CD4-positive, alpha-beta T cell treated with Interleukin-17A for 4 hours (primary cell): ENCODE measurements around the gene ABHD1.
A peak's percentile ranks its signal among the peaks of the same experiment; 100 is the strongest.
"Not testable (repeated sequence)": the region's sequence is repeated elsewhere in the genome, so short reads cannot be mapped to it uniquely, and the experiment has no call there.

ENCODE experiments used
- DNase-seq: peaks from one replicate; pipeline ENCODE4 v3.0.0-alpha.2; 2020; ENCODE audit warnings: mixed read lengths

Gene ABHD1

DNA sequence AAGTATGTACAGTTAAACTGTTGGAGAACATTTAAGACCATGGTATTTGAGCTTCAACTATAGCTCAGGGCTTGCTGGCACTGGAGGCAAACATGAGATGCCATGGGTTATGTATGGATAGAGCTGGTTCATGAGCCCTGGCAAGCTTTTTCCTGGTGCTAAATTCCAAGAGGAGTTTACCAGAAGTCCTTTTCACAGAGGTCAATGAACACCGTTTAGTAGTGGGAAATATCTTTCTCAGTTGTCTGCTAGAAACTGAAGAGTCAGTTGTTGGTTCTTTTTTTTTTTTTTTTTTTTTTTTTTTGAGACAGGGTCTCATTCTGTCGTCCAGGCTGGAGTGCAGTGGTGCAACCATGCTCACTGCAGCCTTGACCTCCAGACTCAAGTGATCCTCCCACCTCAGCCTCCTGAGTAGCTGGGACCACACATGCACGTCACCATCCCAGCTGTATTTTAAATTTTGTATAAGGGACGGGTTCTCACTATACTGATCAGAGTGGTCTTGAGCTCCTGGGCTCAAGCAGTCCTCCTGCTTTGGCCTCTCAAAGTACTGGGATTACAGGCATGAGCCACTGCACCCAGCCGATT is 35.7 kb upstream of the ABHD1 start:
- DNase-seq: no peak

DNA sequence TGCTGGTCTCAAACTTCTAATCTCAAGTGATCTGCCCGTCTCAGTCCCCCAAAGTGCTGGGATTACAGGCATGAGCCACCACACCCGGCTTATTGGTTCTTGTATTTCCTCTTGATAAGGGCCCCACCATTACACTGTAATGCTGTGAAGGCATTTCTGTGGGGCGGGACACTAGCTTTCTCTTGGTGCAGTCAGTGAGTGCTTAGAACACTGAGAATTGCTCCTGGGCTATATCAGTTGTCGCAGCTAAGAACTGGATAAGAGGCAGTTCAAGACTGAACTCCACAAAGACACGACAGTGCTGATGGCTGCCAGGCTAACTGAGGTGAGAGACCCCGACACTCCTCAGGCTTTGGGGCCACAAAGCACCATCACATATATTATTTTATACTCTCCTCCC is 35.0 kb upstream of the ABHD1 start:
- no peak for DNase-seq

DNA sequence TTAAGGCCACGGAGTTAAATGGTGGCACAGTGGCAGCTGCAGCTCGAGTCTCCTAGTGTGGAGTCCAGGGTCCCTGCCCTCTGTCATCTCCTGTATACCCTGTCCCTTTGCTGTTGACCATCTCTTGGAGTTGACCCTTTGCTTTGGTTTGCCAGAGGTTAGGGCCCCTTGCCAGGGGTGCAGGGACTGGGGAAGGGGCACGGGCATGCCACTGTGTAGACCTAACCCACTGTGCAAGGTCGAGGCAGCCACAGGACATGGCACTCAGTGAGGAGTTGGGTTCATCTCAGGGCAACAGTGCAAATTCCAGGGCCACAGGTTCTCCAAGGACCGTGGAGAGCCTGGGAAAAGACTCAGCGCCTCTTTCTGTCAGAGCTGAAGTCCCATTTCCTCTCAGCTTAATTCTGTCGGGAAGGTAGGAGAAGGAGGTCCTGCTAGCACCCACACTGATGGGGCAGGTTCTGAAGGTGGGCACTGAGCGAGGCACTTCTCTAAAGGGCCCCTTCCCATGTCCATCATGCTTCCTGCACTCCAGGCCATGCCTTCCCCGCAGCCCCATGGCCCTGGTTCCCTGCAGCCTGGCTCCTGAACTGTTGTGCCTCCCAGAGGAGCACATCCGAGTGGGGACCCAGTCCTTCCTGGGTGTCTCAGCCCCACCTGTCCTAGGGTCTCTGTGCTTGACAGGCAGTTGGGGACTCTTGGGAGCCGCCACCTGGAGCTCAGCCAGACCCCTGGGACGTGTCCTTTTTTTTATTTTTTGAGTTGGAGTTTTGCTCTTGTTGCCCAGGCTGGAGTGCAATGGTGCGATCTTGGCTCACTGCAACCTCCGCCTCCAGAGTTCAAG is 34.3 kb upstream of the ABHD1 start:
- no peak for DNase-seq

DNA sequence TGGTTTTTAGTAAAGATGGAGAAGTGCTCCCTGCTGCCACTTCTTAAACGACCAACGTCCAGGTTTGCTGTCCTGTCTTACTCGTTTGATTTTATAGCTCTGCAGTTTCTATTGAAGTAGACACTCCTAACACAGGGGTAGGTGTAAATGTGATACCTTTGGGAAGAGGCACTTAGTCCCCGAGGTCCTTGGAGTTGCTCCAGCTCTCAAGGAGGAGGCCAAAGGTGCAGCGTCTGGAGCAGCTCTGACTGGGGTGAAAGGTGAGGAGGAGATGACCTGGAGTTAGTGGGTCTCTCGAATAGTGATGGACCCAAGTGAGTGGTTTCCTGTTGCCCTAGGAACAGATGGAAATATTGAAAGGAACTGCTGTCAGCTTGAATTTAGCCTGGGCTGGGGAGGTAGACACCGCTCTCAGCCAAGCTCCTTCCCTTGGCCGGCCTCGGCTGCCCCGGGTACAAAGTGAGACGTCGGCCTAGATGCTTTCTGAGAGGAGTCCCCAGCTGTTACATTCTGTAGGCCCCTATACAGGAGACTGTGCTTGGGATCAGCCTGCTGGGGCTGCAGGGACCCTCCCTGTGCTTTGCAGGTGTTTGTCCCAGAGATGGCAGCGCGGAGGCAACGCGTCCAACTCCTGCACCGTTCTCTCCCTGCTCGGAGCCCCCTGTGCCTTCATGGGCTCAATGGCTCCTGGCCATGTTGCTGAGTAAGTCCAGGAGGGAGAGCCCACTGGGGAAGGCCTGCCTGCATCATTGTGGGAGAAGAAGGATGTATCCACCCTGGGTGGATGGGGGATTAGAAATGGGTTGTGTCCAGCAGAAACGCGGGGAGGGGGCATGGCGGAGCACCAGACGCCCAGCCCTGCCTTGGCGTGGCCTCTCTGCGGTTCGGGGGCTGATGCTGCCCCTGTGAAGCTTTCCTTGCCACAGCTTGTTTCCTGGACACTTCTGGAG is 31.6 kb upstream of the ABHD1 start:
- DNase-seq: no peak

DNA sequence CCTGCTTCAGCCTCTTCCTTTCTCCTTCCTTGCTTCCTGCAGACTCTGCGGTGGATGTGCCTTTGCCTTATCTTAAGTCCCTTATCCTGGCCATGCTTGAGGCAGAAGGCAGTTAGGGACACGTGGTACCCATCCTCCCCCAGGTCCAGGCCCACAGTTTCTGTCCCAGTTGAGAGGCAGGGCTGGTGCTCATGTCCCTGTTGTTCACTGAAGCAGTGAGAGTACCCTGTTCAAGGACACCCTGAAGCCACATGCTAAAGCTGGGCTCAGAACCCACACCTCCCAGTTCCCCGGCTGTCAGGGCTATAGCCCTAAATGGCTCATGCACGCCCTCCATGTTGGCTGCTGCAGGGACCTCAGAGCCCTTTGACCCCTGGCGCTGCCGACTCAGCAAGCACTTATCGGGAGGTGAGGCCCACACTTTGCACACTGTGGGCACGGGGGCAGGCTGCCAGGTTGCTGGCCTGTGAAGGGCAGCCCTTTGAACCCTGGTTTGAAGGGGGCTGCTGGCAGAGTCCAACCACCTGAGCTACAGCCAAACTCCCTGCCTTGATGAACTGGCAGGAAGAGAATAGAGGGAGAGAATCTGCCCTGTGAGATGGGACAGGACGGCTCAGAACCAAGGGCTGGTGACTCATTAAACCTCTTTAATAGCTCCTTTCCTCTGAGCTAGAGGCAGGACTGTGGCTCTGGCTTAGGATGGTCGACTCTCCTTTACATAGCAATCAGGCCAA is 30.8 kb upstream of the ABHD1 start:
- DNase-seq: no peak

DNA sequence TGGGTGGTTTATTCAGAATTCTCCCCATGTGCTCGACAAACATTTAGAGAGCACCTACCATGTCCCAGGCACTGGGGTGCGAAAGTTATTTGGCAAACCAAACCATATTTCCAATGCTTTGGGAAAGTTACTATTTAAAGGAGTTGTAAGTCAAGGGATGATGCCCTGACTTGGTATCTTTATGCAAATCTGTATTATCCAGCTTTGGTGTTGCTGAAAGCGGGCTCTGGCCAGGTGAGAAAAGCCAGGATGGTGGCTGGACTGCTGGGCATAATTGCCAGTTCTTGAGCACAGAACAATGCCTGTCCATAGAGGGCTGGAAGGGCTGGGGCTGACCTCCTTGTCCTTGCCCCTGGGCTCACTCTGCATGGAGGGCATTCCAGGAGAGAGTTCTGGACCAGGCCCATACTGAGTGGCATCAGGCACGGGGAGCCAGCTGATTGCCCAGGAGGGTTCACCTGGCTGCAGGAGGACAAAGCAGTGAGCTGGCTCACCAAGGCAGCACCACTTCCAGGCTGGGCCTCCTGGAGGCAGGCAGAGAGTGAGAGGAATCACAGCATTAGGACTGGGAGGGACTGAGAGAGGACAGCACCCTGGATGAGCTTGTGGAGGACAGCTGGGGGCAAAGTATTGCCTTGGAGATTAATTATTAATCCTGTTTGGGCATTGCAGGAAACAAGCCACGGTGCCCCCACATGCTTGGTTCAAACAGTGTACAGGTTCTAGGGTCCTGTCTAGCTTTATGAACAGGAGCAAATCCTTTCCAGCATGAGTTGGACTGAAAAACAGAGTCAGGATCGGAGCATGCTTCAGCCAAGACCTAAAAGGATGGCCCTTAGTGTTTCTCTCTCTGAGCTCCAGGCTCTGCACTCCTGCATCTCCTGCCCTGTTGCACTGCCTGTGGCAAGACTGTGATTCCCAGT is 29.9 kb upstream of the ABHD1 start:
- no peak for DNase-seq

DNA sequence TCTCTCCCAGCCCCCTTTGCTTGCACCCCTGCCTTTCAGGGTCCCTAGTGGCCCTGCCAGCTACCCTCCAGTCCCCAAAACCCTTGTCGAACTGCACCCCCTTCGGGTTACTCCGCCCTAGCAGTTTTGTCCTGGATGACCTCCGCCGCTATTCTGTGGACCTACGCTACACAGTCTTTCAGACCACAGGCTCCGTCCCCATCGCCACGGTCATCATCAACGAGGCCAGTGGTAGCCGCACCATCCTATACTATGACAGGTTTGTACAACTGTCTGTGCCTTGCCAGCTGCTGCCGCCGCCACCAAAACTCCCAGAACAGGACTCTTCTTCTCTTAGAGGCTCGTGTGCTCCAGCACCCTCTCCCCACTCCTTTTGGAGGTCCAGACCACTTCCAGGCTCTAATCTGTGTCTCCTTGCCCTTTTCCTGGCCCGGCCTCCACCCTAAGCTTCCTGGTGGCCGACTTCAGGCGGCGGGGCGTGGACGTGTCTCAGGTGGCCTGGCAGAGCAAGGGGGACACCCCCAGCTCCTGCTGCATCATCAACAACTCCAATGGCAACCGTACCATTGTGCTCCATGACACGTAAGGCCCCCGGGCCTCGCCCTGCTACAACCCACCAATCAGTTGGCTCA is 29.1 kb upstream of the ABHD1 start:
- DNase-seq: no peak

DNA sequence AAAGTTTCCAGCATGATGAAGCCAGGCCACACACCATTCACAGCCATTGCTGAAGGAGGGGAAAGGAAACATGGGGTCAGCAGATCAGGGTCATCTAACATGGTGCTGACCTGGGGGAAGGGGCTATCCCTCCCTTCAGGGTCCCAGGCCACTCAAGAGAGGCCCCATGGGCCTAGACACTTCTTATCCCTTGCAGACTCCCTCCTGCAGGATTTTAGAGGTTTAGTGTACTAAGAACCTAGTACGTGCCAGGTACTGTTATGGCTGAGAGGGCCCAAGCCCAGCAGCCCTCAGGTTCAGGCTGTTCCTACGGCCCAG is 28.2 kb upstream of the ABHD1 start:
- no peak for DNase-seq

DNA sequence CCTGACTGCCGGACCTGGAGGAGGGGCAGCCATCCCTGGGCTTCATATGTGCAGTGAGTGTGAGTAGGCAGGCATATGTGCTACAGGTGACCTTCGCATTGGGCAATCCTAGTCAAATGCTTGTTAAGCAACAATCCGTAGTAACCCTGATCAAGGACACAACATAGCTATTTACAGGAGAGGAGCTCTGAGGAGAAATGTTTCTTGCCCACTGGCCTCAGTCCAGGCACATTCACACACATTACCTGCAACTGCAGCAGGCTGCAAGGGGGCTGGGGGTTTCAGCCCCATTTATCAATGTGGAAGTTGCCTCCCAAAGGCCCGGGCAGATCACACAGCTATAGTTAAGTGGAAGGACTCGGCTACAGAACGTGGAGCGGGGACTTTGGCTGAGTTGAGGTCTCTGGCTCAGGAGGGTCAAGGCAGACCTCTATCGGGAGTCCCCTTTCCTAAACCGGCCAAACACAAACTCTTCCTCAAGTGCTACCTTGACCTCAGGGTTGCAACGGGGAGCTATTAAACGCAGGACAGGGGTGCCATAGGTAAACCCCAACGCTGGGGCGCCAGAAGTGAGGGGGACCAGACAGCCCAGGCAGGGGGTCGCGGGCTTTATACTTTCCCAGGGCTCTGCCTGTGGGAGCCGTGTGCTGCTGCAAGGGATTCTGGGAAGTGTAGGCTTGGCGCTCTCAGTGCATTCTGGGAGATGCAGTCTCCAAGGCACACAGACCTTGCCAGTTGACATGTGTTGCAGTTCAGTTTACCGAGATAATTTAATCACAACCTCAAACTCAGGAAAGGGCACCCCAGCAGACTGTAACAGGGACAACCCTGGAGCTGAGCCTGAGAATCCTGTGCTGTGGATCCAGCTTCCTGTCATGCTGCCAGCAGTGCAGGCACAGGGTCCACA is 27.6 kb upstream of the ABHD1 start:
- DNase-seq: peak; percentile 61

DNA sequence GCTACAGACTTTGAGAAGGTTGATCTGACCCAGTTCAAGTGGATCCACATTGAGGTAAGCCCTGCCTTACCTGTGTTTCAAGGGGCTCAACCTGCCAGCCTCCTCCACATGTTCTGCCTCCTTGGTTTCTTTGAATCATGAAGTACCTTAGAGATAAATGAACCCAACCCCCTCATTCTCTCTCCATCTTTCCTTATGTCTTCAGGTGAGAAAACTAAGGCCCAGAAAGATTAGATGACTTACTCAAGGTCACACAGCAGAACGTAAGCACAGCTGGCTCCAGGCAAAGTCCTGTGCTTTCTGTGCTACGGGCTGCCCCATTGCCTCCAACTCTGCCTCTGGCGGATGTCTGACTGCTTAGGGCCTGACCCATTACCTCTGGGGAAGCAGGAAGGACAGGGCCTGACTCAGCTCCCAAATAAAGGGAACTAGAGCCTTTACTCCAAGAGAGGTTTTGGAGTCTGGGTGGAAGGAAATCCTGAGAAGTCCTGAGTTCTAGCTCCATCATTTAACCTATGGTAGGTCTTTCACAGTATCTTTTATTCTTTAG is 26.8 kb upstream of the ABHD1 start:
- no peak for DNase-seq

DNA sequence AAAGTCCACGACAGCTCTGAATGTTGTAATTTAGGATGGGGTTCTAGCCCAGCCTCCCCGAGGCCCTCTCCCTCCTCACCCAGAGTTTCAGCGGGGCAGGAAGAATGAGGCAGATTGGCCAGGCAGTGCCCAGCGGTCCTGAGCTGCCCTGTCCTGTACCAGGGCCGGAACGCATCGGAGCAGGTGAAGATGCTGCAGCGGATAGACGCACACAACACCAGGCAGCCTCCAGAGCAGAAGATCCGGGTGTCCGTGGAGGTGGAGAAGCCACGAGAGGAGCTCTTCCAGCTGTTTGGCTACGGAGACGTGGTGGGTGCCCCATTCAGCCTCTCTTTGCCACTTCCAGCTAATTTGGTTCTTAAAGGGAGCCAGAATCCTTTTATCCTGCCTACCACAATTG is 26.3 kb upstream of the ABHD1 start:
- no peak for DNase-seq

DNA sequence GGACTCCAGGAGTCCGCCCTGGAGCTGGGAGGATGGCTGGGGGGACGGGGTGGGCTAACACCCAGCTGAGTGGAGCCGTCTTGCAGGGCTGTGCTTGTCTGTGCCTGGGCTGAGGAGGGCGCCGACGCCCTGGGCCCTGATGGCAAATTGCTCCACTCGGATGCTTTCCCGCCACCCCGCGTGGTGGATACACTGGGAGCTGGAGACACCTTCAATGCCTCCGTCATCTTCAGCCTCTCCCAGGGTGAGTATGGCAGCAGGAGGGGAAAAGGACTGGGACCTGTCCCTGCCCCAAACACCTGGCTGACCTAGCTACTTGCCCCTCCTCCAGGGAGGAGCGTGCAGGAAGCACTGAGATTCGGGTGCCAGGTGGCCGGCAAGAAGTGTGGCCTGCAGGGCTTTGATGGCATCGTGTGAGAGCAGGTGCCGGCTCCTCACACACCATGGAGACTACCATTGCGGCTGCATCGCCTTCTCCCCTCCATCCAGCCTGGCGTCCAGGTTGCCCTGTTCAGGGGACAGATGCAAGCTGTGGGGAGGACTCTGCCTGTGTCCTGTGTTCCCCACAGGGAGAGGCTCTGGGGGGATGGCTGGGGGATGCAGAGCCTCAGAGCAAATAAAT is 24.2 kb upstream of the ABHD1 start:
- DNase-seq: no peak

DNA sequence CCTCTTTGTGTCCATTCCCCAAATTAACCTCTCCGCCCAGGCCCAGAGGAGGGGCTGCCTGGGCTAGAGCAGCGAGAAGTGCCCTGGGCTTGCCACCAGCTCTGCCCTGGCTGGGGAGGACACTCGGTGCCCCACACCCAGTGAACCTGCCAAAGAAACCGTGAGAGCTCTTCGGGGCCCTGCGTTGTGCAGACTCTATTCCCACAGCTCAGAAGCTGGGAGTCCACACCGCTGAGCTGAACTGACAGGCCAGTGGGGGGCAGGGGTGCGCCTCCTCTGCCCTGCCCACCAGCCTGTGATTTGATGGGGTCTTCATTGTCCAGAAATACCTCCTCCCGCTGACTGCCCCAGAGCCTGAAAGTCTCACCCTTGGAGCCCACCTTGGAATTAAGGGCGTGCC is 23.6 kb upstream of the ABHD1 start:
- DNase-seq: no peak

DNA sequence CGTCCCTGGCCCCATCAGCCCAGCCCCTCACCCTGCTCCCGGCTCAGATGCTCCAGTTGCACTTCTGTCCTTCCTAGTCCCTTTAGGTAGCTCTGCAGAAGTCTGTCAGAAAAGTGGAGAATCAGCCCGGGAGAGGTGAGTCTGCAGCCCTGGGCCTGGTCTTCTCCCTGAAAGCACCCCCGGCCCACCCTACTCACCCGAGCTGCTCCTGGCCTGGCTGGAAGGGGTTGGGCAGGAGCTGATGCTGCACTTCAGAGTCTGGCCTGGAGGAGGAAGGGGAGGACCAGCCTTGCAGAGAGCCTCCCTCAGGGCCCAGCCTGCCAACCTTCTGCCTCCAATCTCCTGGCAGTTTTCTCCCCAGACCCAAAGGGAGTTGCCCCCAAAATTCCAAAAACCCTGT is 21.3 kb upstream of the ABHD1 start:
- no peak for DNase-seq

DNA sequence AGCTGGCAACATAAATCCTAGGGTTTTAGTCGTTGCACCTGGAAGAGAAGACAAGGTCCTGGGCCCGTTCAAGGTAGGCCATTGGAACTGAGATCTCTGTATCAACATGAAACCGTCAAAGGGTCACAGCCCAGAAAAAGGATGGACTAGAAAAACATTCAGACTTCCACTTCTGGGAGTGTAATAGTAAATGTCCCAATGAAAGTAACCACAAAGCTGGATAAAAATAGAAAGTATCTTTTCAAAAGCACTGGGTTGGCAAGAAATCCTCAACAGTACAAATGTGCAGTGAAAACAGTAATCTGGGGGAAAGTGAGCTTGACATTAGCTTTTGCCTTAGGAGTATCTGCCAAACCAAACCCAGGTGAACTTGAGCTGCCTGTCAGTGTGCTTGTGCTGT is 17.6 kb upstream of the ABHD1 start:
- no peak for DNase-seq

DNA sequence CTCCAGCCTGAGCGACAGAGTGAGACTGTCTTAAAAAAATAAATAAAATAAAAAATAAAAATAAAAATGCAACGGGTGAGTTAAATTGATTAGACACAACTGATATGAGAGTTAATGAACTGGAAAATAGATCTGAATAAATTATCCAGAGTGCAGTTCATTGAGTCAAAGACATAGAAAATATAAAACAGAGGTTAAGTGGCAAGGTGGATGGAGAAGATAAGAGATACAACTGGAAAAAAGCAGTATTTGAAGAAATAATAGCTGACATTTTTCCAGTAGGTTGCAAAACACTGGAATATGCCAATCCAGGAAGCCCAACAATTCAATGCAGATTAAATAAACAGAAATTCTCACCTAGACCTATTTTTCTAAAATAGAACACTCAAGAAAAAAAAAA is 15.4 kb upstream of the ABHD1 start:
- no peak for DNase-seq

DNA sequence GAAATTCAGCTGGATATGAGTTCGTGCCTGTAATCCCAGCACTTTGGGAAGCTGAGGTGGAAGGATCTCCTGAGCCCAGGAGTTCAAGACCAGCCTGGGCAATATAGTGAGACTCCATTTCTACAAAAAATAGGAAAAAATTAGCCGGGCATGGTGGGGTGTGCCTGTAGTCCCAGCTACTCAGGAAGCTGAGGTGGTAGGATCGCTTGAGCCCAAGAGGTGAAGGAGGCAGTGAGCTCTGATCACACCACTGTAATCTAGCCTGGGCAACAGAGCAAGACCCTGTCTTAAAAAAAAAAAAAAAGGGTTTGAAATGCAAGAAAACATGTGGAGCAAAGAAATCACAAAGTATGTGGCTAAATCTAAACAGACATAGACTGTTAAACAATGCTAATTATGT is 14.5 kb upstream of the ABHD1 start:
- no peak for DNase-seq

DNA sequence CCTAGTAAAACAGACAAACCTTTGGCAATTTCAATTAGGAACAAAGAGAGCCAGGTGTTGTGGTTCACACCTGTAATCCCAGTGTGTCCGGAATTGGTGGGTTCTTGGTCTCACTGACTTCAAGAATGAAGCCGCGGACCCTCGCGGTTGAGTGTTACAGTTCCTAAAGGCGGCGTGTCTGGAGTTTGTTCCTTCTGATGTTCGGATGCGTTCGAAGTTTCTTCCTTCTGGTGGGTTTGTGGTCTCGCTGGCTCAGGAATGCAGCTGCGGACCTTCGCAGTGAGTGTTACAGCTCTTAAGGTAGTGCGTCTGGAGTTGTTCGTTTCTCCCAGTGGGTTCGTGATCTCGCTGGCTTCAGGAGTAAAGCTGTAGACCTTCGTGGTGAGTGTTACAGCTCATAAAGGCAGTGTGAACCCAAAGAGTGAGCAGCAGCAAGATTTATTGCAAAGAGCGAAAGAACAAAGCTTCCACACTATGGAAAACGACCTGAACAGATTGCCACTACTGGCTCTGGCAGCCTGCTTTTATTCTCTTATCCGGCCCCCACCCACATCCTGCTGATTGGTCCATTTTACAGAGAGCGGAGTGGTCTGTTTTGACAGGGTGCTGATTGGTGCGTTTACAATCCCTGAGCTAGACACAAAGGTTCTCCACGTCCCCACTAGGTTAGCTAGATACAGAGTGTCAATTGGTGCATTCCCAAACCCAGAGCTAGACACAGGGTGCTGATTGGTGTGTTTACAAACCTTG is 12.8 kb upstream of the ABHD1 start:
- DNase-seq: not testable (repeated sequence)
